HepG2 (cell line): ENCODE data around the gene HNRNPUL1. TPM values are rescaled to one million over a fixed set of nuclear protein-coding genes. Genes with fewer than 3 reads are reported as not detected.
A peak's percentile ranks its signal among the peaks of the same experiment; 100 is the strongest.

Experiments used
- ATF2 ChIP-seq: sonication (generic); formaldehyde crosslinking; IDR thresholded peaks from 2 replicates; pipeline ENCODE4 v1.4.0; 2020; ENCODE audit warnings: missing genetic modification reagents
- ATRX ChIP-seq: sonication (generic); formaldehyde crosslinking; IDR thresholded peaks from 2 replicates; pipeline ENCODE4 v1.4.0; 2020; ENCODE audit warnings: missing genetic modification reagents, borderline replicate concordance
- CAMTA2 ChIP-seq: sonication (generic); formaldehyde crosslinking; IDR thresholded peaks from 2 replicates; pipeline ENCODE4 v1.4.0; 2020; ENCODE audit warnings: mild to moderate bottlenecking, missing genetic modification reagents, borderline replicate concordance
- FOXO1 ChIP-seq: sonication (generic); formaldehyde crosslinking; IDR thresholded peaks from 2 replicates; pipeline ENCODE4 v1.4.0; 2020; ENCODE audit warnings: missing genetic modification reagents
- ISL2 ChIP-seq: sonication (generic); formaldehyde crosslinking; IDR thresholded peaks from 2 replicates; pipeline ENCODE4 v1.5.0; 2020; ENCODE audit warnings: missing genetic modification reagents
- KMT2A ChIP-seq: sonication (generic); formaldehyde crosslinking; IDR thresholded peaks from 2 replicates; pipeline ENCODE4 v1.4.0; 2020; ENCODE audit warnings: missing genetic modification reagents
- MLLT10 ChIP-seq: sonication (generic); formaldehyde crosslinking; IDR thresholded peaks from 2 replicates; pipeline ENCODE4 v1.4.0; 2020; ENCODE audit warnings: missing genetic modification reagents
- SALL1 ChIP-seq: sonication (generic); formaldehyde crosslinking; IDR thresholded peaks from 2 replicates; pipeline ENCODE4 v1.8.0; 2022; ENCODE audit warnings: mild to moderate bottlenecking, missing genetic modification reagents
- ZBTB14 ChIP-seq: sonication (generic); formaldehyde crosslinking; IDR thresholded peaks from 2 replicates; pipeline ENCODE4 v1.4.0; 2020; ENCODE audit warnings: missing genetic modification reagents
- ZNF143 ChIP-seq: sonication (generic); formaldehyde crosslinking; IDR thresholded peaks from 2 replicates; pipeline ENCODE4 v1.4.0; 2020; ENCODE audit warnings: missing genetic modification reagents
- ZNF24 ChIP-seq: fragments of 450-650 bp; IDR thresholded peaks from 2 replicates; pipeline ENCODE4 v1.6.1; 2017; ENCODE audit warnings: antibody characterized with exemption, mild to moderate bottlenecking
- ZNF574 ChIP-seq: sonication (generic); formaldehyde crosslinking; IDR thresholded peaks from 2 replicates; pipeline ENCODE4 v1.4.0; 2020; ENCODE audit warnings: missing genetic modification reagents
- ZNF720 ChIP-seq: sonication (generic); formaldehyde crosslinking; IDR thresholded peaks from 2 replicates; pipeline ENCODE4 v1.4.0; 2020; ENCODE audit warnings: missing genetic modification reagents
- ZNF816 ChIP-seq: sonication (generic); formaldehyde crosslinking; IDR thresholded peaks from 2 replicates; pipeline ENCODE4 v1.8.0; 2022; ENCODE audit warnings: missing genetic modification reagents, mild to moderate bottlenecking, borderline replicate concordance
- polyA plus RNA-seq, 8 experiments: library from polyadenylated mRNA; depleted of rRNA in 3 of 8; stranded (reverse) in 7 of 8; unstranded in 1 of 8; fragments of >200 nt; fragmentation: Illumina TruSeq in 4 of 8; extraction: Trizol in 4 of 8; gene quantifications; 2 replicates each; pipeline versions ENCODE4 v1.2.1 to v1.2.3, GENCODE V29; 2011 to 2016; ENCODE audit warnings: low read depth in 4 of 8, missing spikeins in 1 of 8, mixed read lengths in 1 of 8; ENCODE audit not compliant: insufficient read depth in 1 of 8
- total RNA-seq, 5 experiments: library from RNA; depleted of rRNA; stranded (reverse); fragments of >200 nt; fragmentation: Illumina TruSeq; extraction: Trizol; gene quantifications; 2 replicates each; pipeline ENCODE4 v1.2.3, GENCODE V29; 2016; ENCODE audit warnings: low read depth in 1 of 5
- TF ChIP-seq, protein P1 (sequence below): sonication (generic); formaldehyde crosslinking; IDR thresholded peaks from 2 replicates; pipeline ENCODE4 v1.8.1; 2023; ENCODE audit warnings: mild to moderate bottlenecking, missing genetic modification reagents
- TF ChIP-seq, protein P2 (sequence below): sonication (generic); formaldehyde crosslinking; IDR thresholded peaks from 2 replicates; pipeline ENCODE4 v1.5.1; 2020; ENCODE audit warnings: missing genetic modification reagents, mild to moderate bottlenecking, borderline replicate concordance
- TF ChIP-seq, protein P3 (sequence below): sonication (generic); formaldehyde crosslinking; IDR thresholded peaks from 2 replicates; pipeline ENCODE4 v1.4.0; 2020; ENCODE audit warnings: missing genetic modification reagents, borderline replicate concordance

HNRNPUL1 gene
- total and polyA plus RNA-seq, 2 of the 13 experiments (the other 11 are each of a cell fraction or from before 2014, with no cell fraction given), result 30.9 to 81.7 TPM

DNA sequence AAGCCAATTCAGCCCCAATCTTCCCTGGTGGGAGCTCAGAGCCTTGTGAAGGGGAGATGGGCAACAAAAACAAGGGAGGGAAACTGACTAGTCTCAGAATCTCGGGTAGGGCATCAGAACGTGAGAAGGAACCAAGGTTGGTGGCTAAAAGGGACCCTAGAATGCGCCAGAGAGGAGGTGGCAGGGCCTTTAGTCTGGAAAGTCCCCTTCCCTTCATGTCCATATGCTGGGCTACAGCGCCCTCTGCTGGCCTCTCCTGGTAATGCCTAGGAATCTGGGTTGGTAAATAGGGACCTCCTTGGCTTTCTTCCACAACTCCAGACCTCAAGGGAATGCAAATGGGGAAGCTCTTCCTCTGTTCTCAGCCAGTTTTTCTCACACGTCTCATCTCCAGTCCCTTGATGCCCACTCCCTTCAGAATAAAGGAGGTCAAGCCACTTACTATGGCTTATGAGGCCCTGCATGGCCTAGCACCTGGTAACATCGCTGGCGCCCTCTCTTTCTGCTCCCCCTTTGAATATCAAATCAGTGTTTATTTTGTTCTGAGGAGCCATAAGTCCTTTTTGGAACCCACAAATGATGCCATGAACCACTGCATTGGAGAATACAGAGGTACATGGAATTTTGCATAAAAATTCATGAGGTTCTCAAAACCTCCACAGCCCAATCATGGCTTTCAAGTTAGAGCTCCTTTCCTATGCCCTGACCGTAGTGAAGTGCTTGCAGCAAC lies 44.4 kb downstream of the HNRNPUL1 start (continued):
- TF ChIP-seq ZNF574 (0 out of 2 replicates have a peak, but pooled peaks have one; percentile 7), ZNF143 (no peak), MLLT10 (CRISPR knock-in tag) (no peak), FOXO1 (CRISPR knock-in tag) (peak; percentile 48; the same call in 1 of the 2 replicates), ATRX (CRISPR knock-in tag) (no peak), ZNF816 (CRISPR knock-in tag) (no peak), CAMTA2 (no peak), KMT2A (no peak), ZNF24 (no peak), ISL2 (CRISPR knock-in tag) (no peak), ZNF720 (no peak), ZBTB14 (CRISPR knock-in tag) (no peak), ATF2 (CRISPR knock-in tag) (0 out of 2 replicates have a peak, but pooled peaks have one; percentile 30), SALL1 (peak; percentile 31; the same call in 1 of the 2 replicates)
- TF ChIP-seq, protein P1, sequence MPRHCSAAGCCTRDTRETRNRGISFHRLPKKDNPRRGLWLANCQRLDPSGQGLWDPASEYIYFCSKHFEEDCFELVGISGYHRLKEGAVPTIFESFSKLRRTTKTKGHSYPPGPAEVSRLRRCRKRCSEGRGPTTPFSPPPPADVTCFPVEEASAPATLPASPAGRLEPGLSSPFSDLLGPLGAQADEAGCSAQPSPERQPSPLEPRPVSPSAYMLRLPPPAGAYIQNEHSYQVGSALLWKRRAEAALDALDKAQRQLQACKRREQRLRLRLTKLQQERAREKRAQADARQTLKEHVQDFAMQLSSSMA (CRISPR knock-in tag), result no peak
- TF ChIP-seq, protein P2, sequence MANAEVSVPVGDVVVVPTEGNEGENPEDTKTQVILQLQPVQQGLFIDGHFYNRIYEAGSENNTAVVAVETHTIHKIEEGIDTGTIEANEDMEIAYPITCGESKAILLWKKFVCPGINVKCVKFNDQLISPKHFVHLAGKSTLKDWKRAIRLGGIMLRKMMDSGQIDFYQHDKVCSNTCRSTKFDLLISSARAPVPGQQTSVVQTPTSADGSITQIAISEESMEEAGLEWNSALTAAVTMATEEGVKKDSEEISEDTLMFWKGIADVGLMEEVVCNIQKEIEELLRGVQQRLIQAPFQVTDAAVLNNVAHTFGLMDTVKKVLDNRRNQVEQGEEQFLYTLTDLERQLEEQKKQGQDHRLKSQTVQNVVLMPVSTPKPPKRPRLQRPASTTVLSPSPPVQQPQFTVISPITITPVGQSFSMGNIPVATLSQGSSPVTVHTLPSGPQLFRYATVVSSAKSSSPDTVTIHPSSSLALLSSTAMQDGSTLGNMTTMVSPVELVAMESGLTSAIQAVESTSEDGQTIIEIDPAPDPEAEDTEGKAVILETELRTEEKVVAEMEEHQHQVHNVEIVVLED, result no peak
- TF ChIP-seq, protein P3, sequence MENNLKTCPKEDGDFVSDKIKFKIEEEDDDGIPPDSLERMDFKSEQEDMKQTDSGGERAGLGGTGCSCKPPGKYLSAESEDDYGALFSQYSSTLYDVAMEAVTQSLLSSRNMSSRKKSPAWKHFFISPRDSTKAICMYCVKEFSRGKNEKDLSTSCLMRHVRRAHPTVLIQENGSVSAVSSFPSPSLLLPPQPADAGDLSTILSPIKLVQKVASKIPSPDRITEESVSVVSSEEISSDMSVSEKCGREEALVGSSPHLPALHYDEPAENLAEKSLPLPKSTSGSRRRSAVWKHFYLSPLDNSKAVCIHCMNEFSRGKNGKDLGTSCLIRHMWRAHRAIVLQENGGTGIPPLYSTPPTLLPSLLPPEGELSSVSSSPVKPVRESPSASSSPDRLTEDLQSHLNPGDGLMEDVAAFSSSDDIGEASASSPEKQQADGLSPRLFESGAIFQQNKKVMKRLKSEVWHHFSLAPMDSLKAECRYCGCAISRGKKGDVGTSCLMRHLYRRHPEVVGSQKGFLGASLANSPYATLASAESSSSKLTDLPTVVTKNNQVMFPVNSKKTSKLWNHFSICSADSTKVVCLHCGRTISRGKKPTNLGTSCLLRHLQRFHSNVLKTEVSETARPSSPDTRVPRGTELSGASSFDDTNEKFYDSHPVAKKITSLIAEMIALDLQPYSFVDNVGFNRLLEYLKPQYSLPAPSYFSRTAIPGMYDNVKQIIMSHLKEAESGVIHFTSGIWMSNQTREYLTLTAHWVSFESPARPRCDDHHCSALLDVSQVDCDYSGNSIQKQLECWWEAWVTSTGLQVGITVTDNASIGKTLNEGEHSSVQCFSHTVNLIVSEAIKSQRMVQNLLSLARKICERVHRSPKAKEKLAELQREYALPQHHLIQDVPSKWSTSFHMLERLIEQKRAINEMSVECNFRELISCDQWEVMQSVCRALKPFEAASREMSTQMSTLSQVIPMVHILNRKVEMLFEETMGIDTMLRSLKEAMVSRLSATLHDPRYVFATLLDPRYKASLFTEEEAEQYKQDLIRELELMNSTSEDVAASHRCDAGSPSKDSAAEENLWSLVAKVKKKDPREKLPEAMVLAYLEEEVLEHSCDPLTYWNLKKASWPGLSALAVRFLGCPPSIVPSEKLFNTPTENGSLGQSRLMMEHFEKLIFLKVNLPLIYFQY (CRISPR knock-in tag), result no peak
